SK-N-SH (cell line): Measurements from ENCODE around the gene STARD10. TPM values are rescaled to one million over a fixed set of nuclear protein-coding genes. Genes with fewer than 3 reads are reported as not detected.

Experiments
- CTCF ChIA-PET: fragments of 300-600, 350-600 bp; formaldehyde crosslinking; extraction: SDS; loops from one replicate; lab custom pipeline; 2021; lab: Yijun Ruan, JAX
- POLR2A ChIA-PET: fragments of 350-600 bp; sonication (Branson Sonifier 250); formaldehyde crosslinking; extraction: SDS; loops from one replicate; lab custom pipeline; 2020; ENCODE audit warnings: antibody characterized with exemption, inconsistent platforms; lab: Yijun Ruan, JAX
- DNase-seq: peaks from one replicate; pipeline ENCODE4 v3.0.0; 2012
- H2AFZ ChIP-seq: fragments of 200-600 bp; sonication (generic); 2 replicates; pipeline ENCODE4 v1.8.1; 2016; ENCODE audit warnings: antibody characterized with exemption, mild to moderate bottlenecking, low read depth
- H3F3A ChIP-seq: fragments of 200-600 bp; sonication (generic); replicated peaks from 2 replicates; pipeline ENCODE3; 2016; ENCODE audit warnings: antibody characterized with exemption, mild to moderate bottlenecking; ENCODE audit not compliant: insufficient read depth
- H3K27ac ChIP-seq, 2 experiments: fragments of 200-500 bp in 1 of 2; fragments of 200-600 bp in 1 of 2; sonication (Bioruptor generic) in 1 of 2; sonication (generic), shearing (Covaris generic) in 1 of 2; 2 replicates each; pipeline versions ENCODE4 v1.5.1 to v1.6.1; 2014 to 2016; ENCODE audit warnings: low read depth in 2 of 2, inconsistent platforms in 1 of 2, low read length in 1 of 2, mild to moderate bottlenecking in 1 of 2, mixed read lengths in 1 of 2
- H3K27me3 ChIP-seq: fragments of 200-600 bp; sonication (generic), shearing (Covaris generic); 2 replicates; pipeline ENCODE4 v1.6.1; 2016; ENCODE audit warnings: mixed run types; ENCODE audit not compliant: insufficient read depth
- H3K36me3 ChIP-seq, 2 experiments: fragments of 200-500 bp in 1 of 2; fragments of 200-600 bp in 1 of 2; sonication (Bioruptor generic) in 1 of 2; sonication (generic) in 1 of 2; replicated peaks in 1 of 2; 2 replicates each; pipeline versions ENCODE3 to v1.5.1; 2014 to 2016; ENCODE audit warnings: low read length in 1 of 2, mild to moderate bottlenecking in 1 of 2; ENCODE audit not compliant: insufficient read depth in 2 of 2, control insufficient read depth in 1 of 2
- H3K4me1 ChIP-seq, 2 experiments: fragments of 200-500 bp in 1 of 2; fragments of 200-600 bp in 1 of 2; sonication (Bioruptor generic) in 1 of 2; sonication (generic), shearing (Covaris generic) in 1 of 2; 2 replicates each; pipeline versions ENCODE4 v1.5.1 to v1.6.1; 2014 to 2016; ENCODE audit warnings: low read depth in 1 of 2, low read length in 1 of 2, mixed run types in 1 of 2; ENCODE audit not compliant: insufficient read depth in 2 of 2, control insufficient read depth in 1 of 2
- H3K4me2 ChIP-seq: fragments of 200-600 bp; sonication (generic), shearing (Covaris generic); 2 replicates; pipeline ENCODE4 v1.6.1; 2017; ENCODE audit warnings: mixed run types
- H3K4me3 ChIP-seq, 2 experiments: fragments of 200-500 bp in 1 of 2; fragments of 200-600 bp in 1 of 2; sonication (Bioruptor generic) in 1 of 2; sonication (generic), shearing (Covaris generic) in 1 of 2; 2 replicates each; pipeline versions ENCODE4 v1.5.1 to v1.8.1; 2014 to 2016; ENCODE audit warnings: low read depth in 2 of 2, inconsistent platforms in 1 of 2, low read length in 1 of 2, mild to moderate bottlenecking in 1 of 2, mixed read lengths in 1 of 2, moderate library complexity in 1 of 2
- H3K79me2 ChIP-seq: fragments of 200-600 bp; sonication (generic); 2 replicates; pipeline ENCODE4 v1.8.1; 2017; ENCODE audit warnings: mild to moderate bottlenecking; ENCODE audit not compliant: insufficient read depth
- H3K9ac ChIP-seq: fragments of 200-600 bp; sonication (generic); 2 replicates; pipeline ENCODE4 v1.6.1; 2017; ENCODE audit warnings: mixed run types
- H3K9me2 ChIP-seq: fragments of 200-600 bp; sonication (generic); 2 replicates; pipeline ENCODE4 v1.6.1; 2017; ENCODE audit warnings: mixed run types
- H3K9me3 ChIP-seq: fragments of 200-600 bp; sonication (generic); 2 replicates; pipeline ENCODE4 v1.6.1; 2017; ENCODE audit warnings: mixed run types, mild to moderate bottlenecking, moderate library complexity
- H4K20me1 ChIP-seq: fragments of 200-600 bp; sonication (generic); 2 replicates; pipeline ENCODE4 v1.6.1; 2017; ENCODE audit warnings: mild to moderate bottlenecking, mixed run types; ENCODE audit not compliant: insufficient read depth
- CTCF ChIP-seq: fragments of 200-600 bp; sonication (generic); IDR thresholded peaks from 2 replicates; pipeline ENCODE4 v1.6.1; 2017; ENCODE audit warnings: antibody characterized with exemption, mild to moderate bottlenecking, moderate library complexity
- ELF1 ChIP-seq: IDR thresholded peaks from 2 replicates; pipeline ENCODE4 v1.4.0; 2012
- EP300 ChIP-seq, 2 experiments: IDR thresholded peaks; 2 replicates each; pipeline versions ENCODE4 v1.4.0 to v1.6.1; 2012; ENCODE audit warnings: borderline replicate concordance in 1 of 2, low read depth in 1 of 2, low read length in 1 of 2
- EZH2phosphoT487 ChIP-seq: fragments of 200-600 bp; sonication (generic); IDR thresholded peaks from 2 replicates; pipeline ENCODE4 v1.6.1; 2017; ENCODE audit warnings: low read depth, mixed run types, mild to moderate bottlenecking, antibody characterized with exemption, moderate library complexity, borderline replicate concordance
- FOSL2 ChIP-seq: IDR thresholded peaks from 2 replicates; pipeline ENCODE4 v1.4.0; 2012; ENCODE audit warnings: low read depth, mild to moderate bottlenecking, moderate library complexity, borderline replicate concordance
- FOXJ3 ChIP-seq: sonication (generic); formaldehyde crosslinking; IDR thresholded peaks from 2 replicates; pipeline ENCODE4 v1.5.1; 2020; ENCODE audit warnings: mild to moderate bottlenecking, missing genetic modification reagents
- GATA2 ChIP-seq: sonication (generic); formaldehyde crosslinking; IDR thresholded peaks from 2 replicates; pipeline ENCODE4 v1.5.0; 2020; ENCODE audit warnings: mild to moderate bottlenecking, missing genetic modification reagents
- JUND ChIP-seq: IDR thresholded peaks from 2 replicates; pipeline ENCODE4 v1.4.0; 2012
- POLR2AphosphoS5 ChIP-seq: IDR thresholded peaks from 2 replicates; pipeline ENCODE4 v1.6.1; 2012; ENCODE audit warnings: low read depth, low read length
- REST ChIP-seq: IDR thresholded peaks from 2 replicates; pipeline ENCODE4 v1.6.1; 2012; ENCODE audit warnings: mild to moderate bottlenecking, low read depth, low read length, moderate library complexity
- RFX5 ChIP-seq: IDR thresholded peaks from 2 replicates; pipeline ENCODE4 v1.6.1; 2012; ENCODE audit warnings: mild to moderate bottlenecking, improper control_type of control experiment, low read length
- RXRA ChIP-seq: IDR thresholded peaks from 2 replicates; pipeline ENCODE4 v1.4.0; 2012; ENCODE audit warnings: low read depth, mild to moderate bottlenecking, borderline replicate concordance
- SMC3 ChIP-seq: IDR thresholded peaks from 2 replicates; pipeline ENCODE4 v1.6.1; 2012; ENCODE audit warnings: low read depth, low read length, improper control_type of control experiment
- TCF12 ChIP-seq: IDR thresholded peaks from 2 replicates; pipeline ENCODE4 v1.4.0; 2012
- TEAD4 ChIP-seq: IDR thresholded peaks from 2 replicates; pipeline ENCODE4 v1.4.0; 2012; ENCODE audit warnings: mild to moderate bottlenecking, borderline replicate concordance; ENCODE audit not compliant: insufficient read depth
- YY1 ChIP-seq: IDR thresholded peaks from 2 replicates; pipeline ENCODE4 v1.4.0; 2012; ENCODE audit warnings: low read depth, mild to moderate bottlenecking
- WGBS: methylation state at CpG from one replicate; pipeline ENCODE4 v1.1.6; 2017; ENCODE audit warnings: low lambda C conversion rate; 5-methylcytosine and 5-hydroxymethylcytosine counted together
- polyA plus RNA-seq, 3 experiments: library from polyadenylated mRNA; depleted of rRNA; stranded (reverse); fragments of >200 nt; gene quantifications; 2 replicates each; pipeline ENCODE4 v1.2.3, GENCODE V29; 2012
- TF ChIP-seq, protein P1 (sequence below): IDR thresholded peaks from 2 replicates; pipeline ENCODE4 v1.4.0; 2012; ENCODE audit warnings: low read depth, borderline replicate concordance
- TF ChIP-seq, protein P2 (sequence below): IDR thresholded peaks from 2 replicates; pipeline ENCODE4; 2012

Gene STARD10
- polyA plus RNA-seq, 1 of the 3 experiments (the other 2 are of a cell fraction) = 47.7 TPM

GRCh38 chr11:72751116-72752087, 42.4 kb downstream of the STARD10 start:
- POLR2A ChIA-PET = no interaction called here
- Histone ChIP-seq H3K9me3 (no peaks in the 10 kb centered on the region), H3F3A (peaks cover 7% of the 10 kb centered on the region), H3K79me2 (peaks cover 25% of the 10 kb centered on the region; the same call in 1 of the 2 replicates), H3K4me3 (peak overlapping the region; percentile 79 to 94), H3K36me3 (no peaks in the 10 kb centered on the region), H3K9ac (peak overlapping the region; percentile 81), H3K27me3 (no peaks in the 10 kb centered on the region), H3K27ac (peak overlapping the region; percentile 42 to 73; a peak in 2 of 4 replicates), H3K4me2 (peak overlapping the region; percentile 99), H4K20me1 (no peaks in the 10 kb centered on the region), H2AFZ (peak overlapping the region; percentile 93), H3K9me2 (no peaks in the 10 kb centered on the region), H3K4me1 (peaks cover 11 to 32% of the 10 kb centered on the region in 2 experiments; a peak in 1 of 4 replicates)
- DNase-seq = peak; percentile 66
- 35% methylated on average over 15 of the region's 19 CpGs for WGBS
- TF ChIP-seq TEAD4 (no peak), GATA2 (CRISPR knock-in tag) (no peak), FOSL2 (no peak), RXRA (no peak), RFX5 (no peak), SMC3 (no peak), JUND (no peak), REST (no peak), POLR2AphosphoS5 (no peak), EZH2phosphoT487 (no peak), TCF12 (no peak), CTCF (no peak), ELF1 (no peak), YY1 (no peak), FOXJ3 (CRISPR knock-in tag) (no peak), EP300 (IDR thresholded peaks at IDR 0.05; ENCODE audit: borderline replicate concordance in 1 of 2, low read depth in 1 of 2, low read length in 1 of 2) (no peak)
- TF ChIP-seq, protein P1, sequence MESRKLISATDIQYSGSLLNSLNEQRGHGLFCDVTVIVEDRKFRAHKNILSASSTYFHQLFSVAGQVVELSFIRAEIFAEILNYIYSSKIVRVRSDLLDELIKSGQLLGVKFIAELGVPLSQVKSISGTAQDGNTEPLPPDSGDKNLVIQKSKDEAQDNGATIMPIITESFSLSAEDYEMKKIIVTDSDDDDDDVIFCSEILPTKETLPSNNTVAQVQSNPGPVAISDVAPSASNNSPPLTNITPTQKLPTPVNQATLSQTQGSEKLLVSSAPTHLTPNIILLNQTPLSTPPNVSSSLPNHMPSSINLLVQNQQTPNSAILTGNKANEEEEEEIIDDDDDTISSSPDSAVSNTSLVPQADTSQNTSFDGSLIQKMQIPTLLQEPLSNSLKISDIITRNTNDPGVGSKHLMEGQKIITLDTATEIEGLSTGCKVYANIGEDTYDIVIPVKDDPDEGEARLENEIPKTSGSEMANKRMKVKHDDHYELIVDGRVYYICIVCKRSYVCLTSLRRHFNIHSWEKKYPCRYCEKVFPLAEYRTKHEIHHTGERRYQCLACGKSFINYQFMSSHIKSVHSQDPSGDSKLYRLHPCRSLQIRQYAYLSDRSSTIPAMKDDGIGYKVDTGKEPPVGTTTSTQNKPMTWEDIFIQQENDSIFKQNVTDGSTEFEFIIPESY = no peak
- TF ChIP-seq, protein P2, sequence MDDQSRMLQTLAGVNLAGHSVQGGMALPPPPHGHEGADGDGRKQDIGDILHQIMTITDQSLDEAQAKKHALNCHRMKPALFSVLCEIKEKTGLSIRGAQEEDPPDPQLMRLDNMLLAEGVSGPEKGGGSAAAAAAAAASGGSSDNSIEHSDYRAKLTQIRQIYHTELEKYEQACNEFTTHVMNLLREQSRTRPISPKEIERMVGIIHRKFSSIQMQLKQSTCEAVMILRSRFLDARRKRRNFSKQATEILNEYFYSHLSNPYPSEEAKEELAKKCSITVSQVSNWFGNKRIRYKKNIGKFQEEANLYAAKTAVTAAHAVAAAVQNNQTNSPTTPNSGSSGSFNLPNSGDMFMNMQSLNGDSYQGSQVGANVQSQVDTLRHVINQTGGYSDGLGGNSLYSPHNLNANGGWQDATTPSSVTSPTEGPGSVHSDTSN = no peak
- CTCF ChIA-PET = interaction anchor here (0.6 to 1.5 kb wide), 3 partner anchors 11 to 43 kb away, joined by 3 to 4 read pairs (median 4); partner anchors contain the start of gene STARD10
